Measurements from ENCODE around the gene PLSCR4. TPM values are rescaled to one million over a fixed set of nuclear protein-coding genes. Genes with fewer than 3 reads are reported as not detected.
A peak's percentile ranks its signal among the peaks of the same experiment; 100 is the strongest.

The PLSCR4 gene
- total RNA-seq, 1 experiment from 2014 or later: 4.5 TPM

DNA sequence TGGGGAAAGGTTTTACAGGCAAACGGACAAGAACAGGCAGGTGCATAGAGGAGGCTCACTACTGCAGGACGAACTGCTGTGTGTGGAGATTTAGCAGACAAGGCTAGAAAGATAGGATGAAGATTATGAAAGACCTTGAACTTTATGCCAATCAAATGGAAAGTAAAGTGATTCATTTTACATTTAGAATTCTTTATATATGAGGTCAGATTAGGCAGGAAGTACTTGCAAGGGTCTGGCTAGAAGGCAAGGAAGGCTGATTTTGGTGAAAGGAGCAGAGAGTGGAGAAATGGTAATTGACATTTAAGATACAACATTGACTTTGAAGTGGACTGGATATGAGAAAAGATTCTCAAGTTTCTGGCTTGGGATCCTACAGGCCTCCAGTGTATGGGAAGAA, 33.6 kb downstream of the PLSCR4 start:
- in situ Hi-C loops (cut with HindIII; ENCODE audit: low pct_unique_long_range_greater_than_20kb, low sequenced_read_pairs): no loop called here

DNA sequence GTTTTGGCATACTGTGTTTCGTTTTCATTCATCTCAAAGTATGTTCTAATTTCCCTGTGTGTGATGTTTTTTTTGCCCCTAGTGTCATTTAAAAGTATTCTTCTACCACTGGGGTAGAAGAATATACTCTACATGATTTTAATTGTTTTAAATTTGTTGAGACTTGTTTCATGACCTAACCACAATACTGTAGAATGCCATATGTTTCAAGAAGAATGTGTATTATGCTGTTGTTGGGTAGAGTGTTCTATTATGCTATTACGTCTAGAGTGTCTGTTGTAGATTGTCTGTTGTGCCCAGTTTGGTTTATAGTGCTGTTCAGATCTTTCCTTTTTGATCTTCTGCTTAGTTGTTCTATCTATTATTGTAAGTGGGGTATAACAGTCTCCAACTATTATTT, 36.4 kb downstream of the PLSCR4 start:
- in situ Hi-C loops (cut with HindIII; ENCODE audit: low pct_unique_long_range_greater_than_20kb, low sequenced_read_pairs): no loop called here
- DNase-seq (ENCODE audit: low read depth, low spot score): no peak

More for the DNA sequence above, 33.6 kb downstream of the PLSCR4 start:
- DNase-seq (ENCODE audit: low read depth, low spot score): no peak

- no peak for DNase-seq (ENCODE audit: low read depth, low spot score)
- in situ Hi-C loops (cut with HindIII; ENCODE audit: low pct_unique_long_range_greater_than_20kb, low sequenced_read_pairs): no loop called here
Observed at GRCh38 chr3:146209371-146209770, 41.5 kb downstream of the PLSCR4 start.

DNA sequence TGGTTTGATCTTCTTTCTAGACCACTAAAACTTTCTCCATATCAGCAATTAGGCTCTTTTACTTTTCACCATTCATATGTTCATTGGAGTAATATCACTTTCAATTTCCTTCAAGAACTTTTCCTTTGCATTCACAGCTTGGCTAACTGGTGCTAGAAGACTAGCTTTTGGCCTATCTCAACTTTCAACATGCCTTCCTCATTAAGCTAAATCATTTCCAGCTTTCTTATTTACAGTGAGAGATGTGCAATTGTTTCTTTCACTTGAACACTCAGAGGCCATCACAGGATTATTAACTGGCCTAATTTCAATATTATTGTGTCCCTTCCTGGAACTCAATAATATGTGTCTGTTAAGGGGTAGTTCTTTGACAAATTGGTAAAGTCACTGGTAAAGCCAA, 47.1 kb downstream of the PLSCR4 start:
- no peak for DNase-seq (ENCODE audit: low read depth, low spot score)
- in situ Hi-C loops (cut with HindIII; ENCODE audit: low pct_unique_long_range_greater_than_20kb, low sequenced_read_pairs): no loop called here

GRCh38 chr3:146200461-146201220, 50.3 kb downstream of the PLSCR4 start:
- in situ Hi-C loops (cut with HindIII; ENCODE audit: low pct_unique_long_range_greater_than_20kb, low sequenced_read_pairs): no loop called here
- no peak for DNase-seq (ENCODE audit: low read depth, low spot score)

- in situ Hi-C loops (cut with HindIII; ENCODE audit: low pct_unique_long_range_greater_than_20kb, low sequenced_read_pairs): loop anchor here (10.0 to 25.0 kb wide), 2 partner anchors 125 to 137 kb away; no protein-coding TSS in a partner anchor
Observed at GRCh38 chr3:146199762-146200161, 51.1 kb downstream of the PLSCR4 start.

GRCh38 chr3:146196789-146197188, 54.1 kb downstream of the PLSCR4 start:
- no peak for DNase-seq (ENCODE audit: low read depth, low spot score)
- in situ Hi-C loops (cut with HindIII; ENCODE audit: low pct_unique_long_range_greater_than_20kb, low sequenced_read_pairs): loop anchor here (10.0 to 25.0 kb wide), 2 partner anchors 128 to 134 kb away; no protein-coding TSS in a partner anchor

More at GRCh38 chr3:146199762-146200161, 51.1 kb downstream of the PLSCR4 start:
- DNase-seq (ENCODE audit: low read depth, low spot score): no peak

DNA sequence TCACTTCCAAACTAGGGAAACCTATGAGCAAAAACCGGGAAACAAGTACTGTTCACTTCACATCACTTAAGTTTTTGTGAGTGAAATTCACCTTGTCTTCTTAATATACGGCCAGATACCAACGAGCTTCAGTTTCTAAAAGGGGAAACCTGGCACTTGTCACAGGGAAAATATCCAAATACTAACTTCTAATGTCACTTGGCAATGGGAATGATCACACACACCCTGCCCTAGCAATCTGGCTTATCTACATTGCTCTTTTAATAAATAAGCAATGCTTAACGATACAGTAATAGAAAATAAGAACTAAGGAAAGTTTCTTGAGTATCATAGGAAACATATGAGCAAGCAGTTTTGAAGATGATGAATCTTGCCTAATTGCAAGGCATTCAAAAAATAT, 55.3 kb downstream of the PLSCR4 start:
- no peak for DNase-seq (ENCODE audit: low read depth, low spot score)
- in situ Hi-C loops (cut with HindIII; ENCODE audit: low pct_unique_long_range_greater_than_20kb, low sequenced_read_pairs): loop anchor here (10.0 to 25.0 kb wide), 2 partner anchors 129 to 133 kb away; no protein-coding TSS in a partner anchor

DNA sequence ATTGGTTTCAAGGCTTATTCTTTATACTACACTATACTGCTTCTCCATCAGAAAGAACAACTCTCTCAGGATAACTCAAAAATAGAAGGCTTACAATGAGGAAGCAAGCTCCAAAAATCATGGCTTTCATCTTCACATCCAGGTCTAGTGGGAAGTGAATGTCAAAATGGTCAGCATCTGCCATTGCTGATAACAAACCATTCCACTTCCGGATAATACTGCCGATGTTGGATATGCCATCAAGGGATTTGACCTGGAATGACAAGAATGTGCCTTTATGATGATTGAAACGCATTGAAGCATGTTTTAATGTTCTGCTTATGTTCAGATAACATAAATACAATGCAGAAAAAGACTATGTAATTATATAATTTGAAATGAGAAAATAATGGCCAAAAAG, 55.9 kb downstream of the PLSCR4 start:
- in situ Hi-C loops (cut with HindIII; ENCODE audit: low pct_unique_long_range_greater_than_20kb, low sequenced_read_pairs): loop anchor here (10.0 to 25.0 kb wide), 2 partner anchors 130 to 133 kb away; no protein-coding TSS in a partner anchor
- DNase-seq (ENCODE audit: low read depth, low spot score): no peak

DNA sequence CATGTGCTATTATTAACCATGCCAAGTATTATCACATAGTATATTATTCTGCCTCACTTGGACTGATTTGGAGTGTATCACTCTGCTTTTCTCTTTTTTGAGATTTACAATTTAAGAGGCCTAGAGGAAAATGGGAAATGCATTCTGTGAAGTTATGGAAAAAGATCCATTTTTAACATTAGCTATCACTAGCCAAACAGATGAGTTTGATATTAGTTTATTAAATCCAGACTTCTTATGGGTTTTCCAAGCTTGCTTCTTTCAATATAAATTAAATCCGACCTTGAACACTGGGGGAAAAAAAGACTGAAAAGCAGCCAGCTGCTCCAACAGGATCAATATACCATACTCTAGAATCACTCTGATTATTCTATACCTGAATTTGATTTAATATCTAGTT, 59.9 kb downstream of the PLSCR4 start:
- no peak for DNase-seq (ENCODE audit: low read depth, low spot score)
- in situ Hi-C loops (cut with HindIII; ENCODE audit: low pct_unique_long_range_greater_than_20kb, low sequenced_read_pairs): loop anchor here (10.0 to 25.0 kb wide), 2 partner anchors 129 to 134 kb away; no protein-coding TSS in a partner anchor

DNA sequence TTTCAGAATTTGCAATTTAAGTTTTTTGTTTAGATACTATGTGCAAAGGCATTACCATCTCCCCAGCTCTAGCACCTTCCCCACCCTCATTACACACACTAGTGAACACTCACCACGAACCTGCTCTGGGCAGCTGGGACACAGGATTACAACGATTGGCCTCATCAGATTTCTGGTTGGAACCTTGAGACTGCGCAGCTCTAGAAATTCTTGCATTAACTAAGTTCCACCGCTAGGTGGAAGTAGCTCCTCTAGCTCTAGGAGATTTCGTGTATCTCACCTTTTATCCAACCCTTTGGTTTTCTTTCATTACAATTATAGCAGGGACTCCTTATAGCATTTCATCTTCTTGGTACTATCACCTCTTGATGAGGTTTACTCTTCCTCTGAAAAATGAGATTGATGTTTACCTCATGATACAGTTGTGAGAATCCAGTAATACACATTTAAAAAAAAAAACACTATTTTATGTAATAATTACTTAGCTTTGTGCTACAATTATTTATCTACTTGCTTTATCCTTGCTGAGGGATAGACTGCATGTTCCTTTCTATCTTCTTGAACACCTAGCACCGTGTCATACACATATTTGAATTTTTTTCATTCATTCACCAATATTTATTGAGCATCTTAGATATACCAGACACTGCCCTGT, 61.3 kb downstream of the PLSCR4 start:
- in situ Hi-C loops (cut with HindIII; ENCODE audit: low pct_unique_long_range_greater_than_20kb, low sequenced_read_pairs): loop anchor here (10.0 to 25.0 kb wide), 2 partner anchors 127 to 135 kb away; no protein-coding TSS in a partner anchor

DNA sequence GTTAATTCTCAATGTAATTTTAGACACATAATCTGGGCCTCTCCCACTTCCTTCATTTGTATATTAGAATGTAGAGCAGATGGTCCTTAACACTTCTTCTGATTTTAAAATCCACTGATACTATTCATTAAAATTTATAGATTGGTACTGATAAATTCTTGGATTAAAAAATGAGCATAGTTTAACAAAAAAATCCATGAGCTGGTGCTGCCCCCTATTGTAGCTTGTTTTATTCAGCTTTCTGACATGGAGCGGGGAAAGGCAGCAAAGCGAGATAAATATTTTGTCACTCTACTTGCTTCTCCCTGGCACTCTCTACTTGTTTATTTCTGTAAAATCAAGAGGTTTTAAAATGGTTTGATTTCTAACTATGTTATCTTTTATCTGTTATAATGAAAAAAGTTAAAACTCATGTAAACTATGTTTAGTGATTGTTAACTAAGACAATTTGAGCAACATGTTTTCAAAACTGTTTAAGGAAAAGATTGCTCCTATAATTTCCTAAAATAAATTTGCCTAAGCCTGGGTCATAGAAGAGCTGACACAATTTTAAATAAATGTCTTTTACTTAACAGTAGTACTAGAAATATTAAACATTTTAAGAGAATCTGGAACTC, 63.5 kb downstream of the PLSCR4 start:
- DNase-seq (ENCODE audit: low read depth, low spot score): peak; percentile 71
- in situ Hi-C loops (cut with HindIII; ENCODE audit: low pct_unique_long_range_greater_than_20kb, low sequenced_read_pairs): loop anchor here (25.0 kb wide), 1 partner anchor 125 kb away; no protein-coding TSS in a partner anchor

More for the DNA sequence above, 61.3 kb downstream of the PLSCR4 start:
- peak; percentile 83 for DNase-seq (ENCODE audit: low read depth, low spot score)

GRCh38 chr3:146184241-146185015, 66.5 kb downstream of the PLSCR4 start:
- in situ Hi-C loops (cut with HindIII; ENCODE audit: low pct_unique_long_range_greater_than_20kb, low sequenced_read_pairs): loop anchor here (25.0 kb wide), 1 partner anchor 122 kb away; no protein-coding TSS in a partner anchor
- DNase-seq (ENCODE audit: low read depth, low spot score): no peak

DNA sequence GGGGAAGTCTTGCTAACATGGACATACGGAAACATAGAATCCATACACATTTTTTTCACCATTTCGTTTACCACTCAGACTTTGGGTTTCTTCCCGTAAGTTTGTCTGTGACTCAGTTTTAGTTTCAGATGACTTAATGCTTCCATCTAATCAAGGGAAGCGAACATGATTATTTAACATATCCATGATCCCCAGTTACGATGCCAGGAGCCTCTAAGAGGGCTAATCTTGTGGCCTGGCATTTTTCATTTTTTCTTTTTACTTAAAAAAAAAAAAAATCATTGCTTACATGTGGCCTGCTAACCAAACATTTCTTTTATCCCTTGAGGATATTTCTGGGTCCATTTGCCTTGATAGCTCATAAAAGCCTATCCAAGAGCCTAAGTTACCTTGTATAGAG, 69.7 kb downstream of the PLSCR4 start:
- in situ Hi-C loops (cut with HindIII; ENCODE audit: low pct_unique_long_range_greater_than_20kb, low sequenced_read_pairs): loop anchor here (25.0 kb wide), 1 partner anchor 119 kb away; no protein-coding TSS in a partner anchor
- no peak for DNase-seq (ENCODE audit: low read depth, low spot score)

DNA sequence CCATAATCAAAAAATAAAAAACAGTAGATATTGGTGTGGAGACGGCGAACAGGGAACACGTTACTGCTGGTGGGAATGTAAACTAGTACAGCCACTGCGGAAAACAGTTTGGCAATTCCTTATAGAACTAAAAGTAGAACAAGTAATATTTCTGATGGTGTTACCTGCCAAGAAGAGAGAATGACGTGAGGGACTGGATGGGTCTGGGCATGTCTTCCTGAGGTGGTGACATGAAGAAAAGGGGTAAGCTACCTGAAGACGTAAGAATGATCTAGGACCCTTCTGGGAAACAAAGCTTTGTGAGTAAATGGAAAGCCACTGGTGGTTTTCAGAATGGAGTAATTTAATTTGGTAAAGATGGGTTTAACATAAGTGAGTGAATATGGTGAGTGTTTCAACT, 70.5 kb downstream of the PLSCR4 start:
- no peak for DNase-seq (ENCODE audit: low read depth, low spot score)
- in situ Hi-C loops (cut with HindIII; ENCODE audit: low pct_unique_long_range_greater_than_20kb, low sequenced_read_pairs): loop anchor here (25.0 kb wide), 1 partner anchor 118 kb away; no protein-coding TSS in a partner anchor

DNA sequence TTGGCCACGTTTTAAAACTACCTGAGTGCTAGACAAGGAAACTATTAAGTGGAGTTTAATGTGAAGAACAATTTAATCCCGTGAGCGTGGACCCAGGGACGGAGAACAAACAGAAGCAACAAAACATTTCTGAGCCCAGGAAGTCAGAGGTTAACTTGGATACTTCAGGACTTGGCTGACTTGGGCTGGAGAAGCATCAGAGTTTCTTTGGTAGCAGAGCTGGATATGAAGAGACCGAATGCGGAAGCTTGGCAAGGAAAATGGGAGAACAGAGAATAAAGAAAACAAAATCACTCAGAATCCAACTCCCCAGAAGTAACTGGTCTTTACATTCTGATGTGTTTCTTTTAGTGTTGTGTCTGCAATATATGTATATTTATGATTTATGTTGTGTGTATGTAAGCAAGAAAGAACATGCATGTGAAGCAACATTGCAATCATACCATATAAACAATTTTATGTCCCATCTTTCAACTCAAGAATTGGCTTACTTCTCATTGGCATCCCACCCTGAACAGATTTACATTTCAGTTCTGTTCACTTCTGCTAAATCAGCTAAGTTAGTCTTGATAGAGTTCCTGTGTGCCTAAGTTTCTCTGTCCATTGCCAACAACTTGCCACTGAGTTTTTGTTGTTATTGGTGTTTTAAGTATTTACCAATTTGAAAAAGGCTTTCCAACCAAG, 72.8 kb downstream of the PLSCR4 start:
- DNase-seq (ENCODE audit: low read depth, low spot score): no peak
- in situ Hi-C loops (cut with HindIII; ENCODE audit: low pct_unique_long_range_greater_than_20kb, low sequenced_read_pairs): loop anchor here (25.0 kb wide), 1 partner anchor 116 kb away; no protein-coding TSS in a partner anchor

GRCh38 chr3:146177519-146177918, 73.4 kb downstream of the PLSCR4 start:
- in situ Hi-C loops (cut with HindIII; ENCODE audit: low pct_unique_long_range_greater_than_20kb, low sequenced_read_pairs): loop anchor here (25.0 kb wide), 1 partner anchor 115 kb away; no protein-coding TSS in a partner anchor
- no peak for DNase-seq (ENCODE audit: low read depth, low spot score)
